Gastrocnemius medialis (tissue), 4 donors: ENCODE measurements around the gene SZT2. TPM values are rescaled to one million over a fixed set of nuclear protein-coding genes. Genes with fewer than 3 reads are reported as not detected.
"Not testable (repeated sequence)": the region's sequence is repeated elsewhere in the genome, so short reads cannot be mapped to it uniquely, and the experiment has no call there.

ENCODE experiments used
- ATAC-seq, 2 donors: fragments of 150-250 bp; one replicate each; pipeline ENCODE4 v1.9.1; 2016
- DNase-seq, 2 donors: peaks; one replicate each; pipeline ENCODE4 v3.0.0-alpha.2; 2019
- H3K27ac ChIP-seq, 4 donors: fragments of 200-600 bp; sonication (generic); 1 replicate in 1 of 4; 2 replicates in 3 of 4; pipeline ENCODE4 v1.5.1; 2016 to 2018; ENCODE audit warnings: mild to moderate bottlenecking in 2 of 4, moderate library complexity in 1 of 4
- H3K27me3 ChIP-seq, 3 donors: fragments of 200-600 bp; sonication (generic) in 2 of 3; 1 replicate in 1 of 3; 2 replicates in 2 of 3; pipeline versions ENCODE4 v1.5.1 to v1.6.0; 2016 to 2019; ENCODE audit warnings: mild to moderate bottlenecking in 1 of 3, moderate library complexity in 1 of 3
- H3K36me3 ChIP-seq, 2 donors: fragments of 200-600 bp; sonication (generic) in 1 of 2; one replicate each; pipeline ENCODE4 v1.5.1; 2017 to 2018
- H3K4me1 ChIP-seq, 2 donors: fragments of 200-600 bp; sonication (generic) in 1 of 2; one replicate each; pipeline ENCODE4 v1.5.1; 2016 to 2017; ENCODE audit warnings: mild to moderate bottlenecking in 2 of 2
- H3K4me3 ChIP-seq, 4 donors: fragments of 200-600 bp; sonication (generic) in 3 of 4; 1 replicate in 1 of 4; 2 replicates in 3 of 4; pipeline ENCODE4 v1.5.1; 2016 to 2019; ENCODE audit warnings: mild to moderate bottlenecking in 2 of 4
- H3K9me3 ChIP-seq, 3 donors: fragments of 200-600 bp; sonication (generic) in 2 of 3; 1 replicate in 1 of 3; 2 replicates in 2 of 3; pipeline ENCODE4 v1.5.1; 2016 to 2019
- CTCF ChIP-seq, 5 experiments: fragments of 450-650 bp in 3 of 5; fragments of 200-600 bp in 2 of 5; sonication (generic) in 2 of 5; IDR thresholded peaks in 4 of 5; conservative IDR thresholded peaks in 1 of 5; 1 replicate in 4 of 5; 2 replicates in 1 of 5; pipeline ENCODE4 v1.5.1; 2016 to 2019; ENCODE audit warnings: antibody characterized with exemption in 5 of 5, mild to moderate bottlenecking in 3 of 5, moderate library complexity in 3 of 5
- POLR2A ChIP-seq, 2 donors: fragments of 450-650 bp; IDR thresholded peaks; one replicate each; pipeline ENCODE4 v1.6.1; 2017; ENCODE audit warnings: antibody characterized with exemption in 2 of 2, mild to moderate bottlenecking in 2 of 2, moderate library complexity in 2 of 2
- in situ Hi-C, 4 donors: fragments of 200-750 bp; cut with MboI; loops; one replicate each; pipeline versions ENCODE4 v1.15.0 to v1.8.0; 2017; ENCODE audit warnings: low sequenced_read_pairs in 4 of 4
- intact Hi-C: fragments of 100-400 bp; cut with DNase I; formaldehyde crosslinking; loops from one replicate; pipeline ENCODE4 v1.15.1; 2023; ENCODE audit warnings: low total_unique reads
- total RNA-seq, 4 donors: library from RNA; depleted of rRNA; stranded (reverse); fragments of >200 nt; gene quantifications; one replicate each; pipeline versions ENCODE4 v1.1.0 to v1.2.3, GENCODE V29; 2016

SZT2 gene
- total RNA-seq, 4 donors from 2014 or later: 15.9 to 20.9 (median 17.9) TPM

GRCh38 chr1:43473463-43473862, 83.8 kb downstream of the SZT2 start:
- no peak for ATAC-seq
- H3K27ac ChIP-seq: no peak overlapping the region

GRCh38 chr1:43475611-43476401, 86.1 kb downstream of the SZT2 start:
- in situ Hi-C loops, intact Hi-C loops, DNase-seq, H3K27me3 ChIP-seq, ATAC-seq, H3K9me3 ChIP-seq, H3K4me1 ChIP-seq, H3K36me3 ChIP-seq, H3K4me3 ChIP-seq, H3K27ac ChIP-seq: not testable (repeated sequence)

More at GRCh38 chr1:43473463-43473862, 83.8 kb downstream of the SZT2 start:
- Histone ChIP-seq H3K9me3 (no peaks in the 10 kb centered on the region), H3K27me3 (no peaks in the 10 kb centered on the region), H3K36me3 (no peaks in the 10 kb centered on the region), H3K4me1 (no peaks in the 10 kb centered on the region), H3K4me3 (no peak overlapping the region)
- TF ChIP-seq POLR2A (IDR thresholded peaks at IDR 0.05): no peak
- no peak for TF ChIP-seq CTCF (IDR thresholded peaks at IDR 0.05 in 4 of 5, conservative IDR thresholded peaks at IDR 0.05 in 1 of 5)
- DNase-seq: no peak
- in situ Hi-C loops (no loop called here), intact Hi-C loops (no loop called here)

GRCh38 chr1:43477716-43478115, 88.0 kb downstream of the SZT2 start:
- H3K9me3 ChIP-seq: no peaks in the 10 kb centered on the region
- H3K4me3 ChIP-seq: no peak overlapping the region
- H3K27ac ChIP-seq: no peak overlapping the region
- ATAC-seq (no peak), DNase-seq (no peak)
- H3K36me3 ChIP-seq: no peaks in the 10 kb centered on the region
- H3K27me3 ChIP-seq: no peaks in the 10 kb centered on the region
- TF ChIP-seq POLR2A (IDR thresholded peaks at IDR 0.05): no peak
- no peak for TF ChIP-seq CTCF (IDR thresholded peaks at IDR 0.05 in 4 of 5, conservative IDR thresholded peaks at IDR 0.05 in 1 of 5)
- intact Hi-C loops (no loop called here), in situ Hi-C loops (no loop called here)
- no peaks in the 10 kb centered on the region for H3K4me1 ChIP-seq

GRCh38 chr1:43479414-43479813, 89.7 kb downstream of the SZT2 start:
- Histone ChIP-seq H3K9me3 (no peaks in the 10 kb centered on the region), H3K36me3 (no peaks in the 10 kb centered on the region), H3K4me1 (no peaks in the 10 kb centered on the region), H3K27ac (no peak overlapping the region), H3K27me3 (no peaks in the 10 kb centered on the region), H3K4me3 (no peak overlapping the region)
- intact Hi-C loops (no loop called here), in situ Hi-C loops (no loop called here)
- ATAC-seq (no peak), DNase-seq (no peak)
- TF ChIP-seq CTCF (IDR thresholded peaks at IDR 0.05 in 4 of 5, conservative IDR thresholded peaks at IDR 0.05 in 1 of 5) (no peak), POLR2A (IDR thresholded peaks at IDR 0.05) (no peak)

GRCh38 chr1:43481491-43481890, 91.8 kb downstream of the SZT2 start:
- Histone ChIP-seq H3K4me3 (no peak overlapping the region), H3K36me3 (no peaks in the 10 kb centered on the region), H3K27ac (no peak overlapping the region), H3K4me1 (no peaks in the 10 kb centered on the region), H3K27me3 (no peaks in the 10 kb centered on the region), H3K9me3 (no peaks in the 10 kb centered on the region)
- intact Hi-C loops: no loop called here
- in situ Hi-C loops: no loop called here
- no peak for ATAC-seq
- no peak for DNase-seq
- TF ChIP-seq POLR2A (IDR thresholded peaks at IDR 0.05): no peak
- no peak for TF ChIP-seq CTCF (IDR thresholded peaks at IDR 0.05 in 4 of 5, conservative IDR thresholded peaks at IDR 0.05 in 1 of 5)
